Activated T-cell treated with anti-CD3 and anti-CD28 coated beads, Interleukin-2, amount 50 U/mL, for 72 hours (primary cell): ENCODE results near the gene SBNO2. TPM values are rescaled to one million over a fixed set of nuclear protein-coding genes. Genes with fewer than 3 reads are reported as not detected.
"Not testable (repeated sequence)": the region's sequence is repeated elsewhere in the genome, so short reads cannot be mapped to it uniquely, and the experiment has no call there.

Experiments used
- ATAC-seq, 2 donors: fragments of 150-1000 bp; cut with Tn5 transposase; replicated peaks in 1 of 2; 2 replicates each; pipeline ENCODE4 v1.10.0; 2021; ENCODE audit warnings: moderate library complexity in 2 of 2, mild to moderate bottlenecking in 1 of 2
- DNase-seq, 2 donors: peaks; one replicate each; pipeline ENCODE4 v3.0.0; 2021 to 2022; ENCODE audit warnings: mixed read lengths in 1 of 2
- H3K27ac Mint-ChIP-seq: one replicate; pipeline ENCODE4 v1.8.0; 2022; ENCODE audit warnings: mild to moderate bottlenecking, moderate library complexity, mixed read lengths
- H3K27me3 Mint-ChIP-seq: one replicate; pipeline ENCODE4 v1.8.0; 2022; ENCODE audit warnings: low read depth, mixed read lengths
- H3K36me3 Mint-ChIP-seq, 2 donors: one replicate each; pipeline ENCODE4 v1.8.0; 2022; ENCODE audit warnings: mixed read lengths in 2 of 2, mild to moderate bottlenecking in 1 of 2; ENCODE audit not compliant: insufficient read depth in 2 of 2
- H3K4me1 Mint-ChIP-seq: one replicate; pipeline ENCODE4 v1.8.0; 2022; ENCODE audit warnings: low read depth, mixed read lengths
- H3K4me3 Mint-ChIP-seq, 2 donors: one replicate each; pipeline ENCODE4 v1.8.0; 2022; ENCODE audit warnings: mild to moderate bottlenecking in 2 of 2, mixed read lengths in 2 of 2, moderate library complexity in 2 of 2
- H3K9me3 Mint-ChIP-seq, 2 donors: one replicate each; pipeline ENCODE4 v1.8.0; 2022; ENCODE audit warnings: mixed read lengths in 2 of 2
- total RNA-seq, 2 donors: library from RNA; stranded (reverse); gene quantifications; one replicate each; pipeline ENCODE4 v1.2.3, GENCODE V29; 2022

Gene SBNO2
- total RNA-seq, 2 donors from 2014 or later = 142 to 146 TPM

DNA sequence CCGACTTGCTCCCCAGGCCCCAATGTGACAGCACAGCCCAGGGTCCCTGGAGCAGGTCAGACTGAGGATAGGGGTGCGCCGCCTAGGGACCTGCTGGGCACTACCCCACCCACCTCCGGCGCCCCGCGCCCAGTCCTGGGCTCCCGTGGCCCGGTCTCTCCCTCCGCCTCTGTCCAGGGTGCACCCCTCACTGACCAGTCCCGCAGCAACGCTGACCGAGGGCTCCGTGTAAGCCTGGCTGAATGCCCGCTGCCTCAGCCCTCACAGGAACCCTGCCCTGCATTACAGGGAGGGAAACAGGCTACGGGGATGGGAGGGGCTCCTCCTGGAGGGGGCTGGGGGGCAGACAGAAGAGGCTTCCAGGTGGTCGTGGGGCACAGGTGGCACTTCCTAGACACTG is 38.6 kb downstream of the SBNO2 start:
- Mint-ChIP-seq H3K4me3 (no peak overlapping the region), H3K9me3 (no peaks in the 10 kb centered on the region), H3K4me1 (peaks cover 14% of the 10 kb centered on the region), H3K36me3 (peaks cover 0 to 5% of the 10 kb centered on the region in 2 donors), H3K27ac (peak overlapping the region; percentile 42), H3K27me3 (no peaks in the 10 kb centered on the region)
- DNase-seq (no peak), ATAC-seq (no peak)

GRCh38 chr19:1134431-1134830 is 39.6 kb downstream of the SBNO2 start:
- Mint-ChIP-seq H3K27me3 (no peaks in the 10 kb centered on the region), H3K4me3 (no peak overlapping the region), H3K27ac (peak overlapping the region; percentile 79), H3K9me3 (no peaks in the 10 kb centered on the region), H3K4me1 (peaks cover 24% of the 10 kb centered on the region), H3K36me3 (peaks cover 0 to 6% of the 10 kb centered on the region in 2 donors)
- DNase-seq = no peak
- no peak for ATAC-seq

GRCh38 chr19:1133471-1133929 is 40.6 kb downstream of the SBNO2 start:
- H3K36me3 Mint-ChIP-seq = peaks cover 0 to 5% of the 10 kb centered on the region in 2 donors

GRCh38 chr19:1132552-1133383 is 41.3 kb downstream of the SBNO2 start:
- H3K4me3 Mint-ChIP-seq = peak overlapping the region; percentile 89 to 90
- ATAC-seq (peak; percentile 23 to 38), DNase-seq (peak; percentile 68 to 74)
- H3K27me3 Mint-ChIP-seq = no peaks in the 10 kb centered on the region
- no peaks in the 10 kb centered on the region for H3K9me3 Mint-ChIP-seq
- H3K36me3 Mint-ChIP-seq = peaks cover 1 to 6% of the 10 kb centered on the region in 2 donors
- peak overlapping the region; percentile 79 for H3K27ac Mint-ChIP-seq
- H3K4me1 Mint-ChIP-seq = peaks cover 31% of the 10 kb centered on the region

More at GRCh38 chr19:1133471-1133929, 40.6 kb downstream of the SBNO2 start:
- Mint-ChIP-seq H3K4me3 (peak overlapping the region; percentile 89 to 90), H3K9me3 (no peaks in the 10 kb centered on the region), H3K27me3 (no peaks in the 10 kb centered on the region), H3K4me1 (peaks cover 31% of the 10 kb centered on the region), H3K27ac (peak overlapping the region; percentile 79)
- ATAC-seq (peak; percentile 65), DNase-seq (peak; percentile 90)

GRCh38 chr19:1131718-1132551 is 42.1 kb downstream of the SBNO2 start:
- peak; percentile 70 to 71 for ATAC-seq
- H3K9me3 Mint-ChIP-seq = no peaks in the 10 kb centered on the region
- peak overlapping the region; percentile 89 to 90 for H3K4me3 Mint-ChIP-seq
- H3K36me3 Mint-ChIP-seq = peaks cover 4 to 13% of the 10 kb centered on the region in 2 donors
- DNase-seq = peak; percentile 93 to 95
- H3K27me3 Mint-ChIP-seq = no peaks in the 10 kb centered on the region
- peaks cover 35% of the 10 kb centered on the region for H3K4me1 Mint-ChIP-seq
- H3K27ac Mint-ChIP-seq = peak overlapping the region; percentile 87

DNA sequence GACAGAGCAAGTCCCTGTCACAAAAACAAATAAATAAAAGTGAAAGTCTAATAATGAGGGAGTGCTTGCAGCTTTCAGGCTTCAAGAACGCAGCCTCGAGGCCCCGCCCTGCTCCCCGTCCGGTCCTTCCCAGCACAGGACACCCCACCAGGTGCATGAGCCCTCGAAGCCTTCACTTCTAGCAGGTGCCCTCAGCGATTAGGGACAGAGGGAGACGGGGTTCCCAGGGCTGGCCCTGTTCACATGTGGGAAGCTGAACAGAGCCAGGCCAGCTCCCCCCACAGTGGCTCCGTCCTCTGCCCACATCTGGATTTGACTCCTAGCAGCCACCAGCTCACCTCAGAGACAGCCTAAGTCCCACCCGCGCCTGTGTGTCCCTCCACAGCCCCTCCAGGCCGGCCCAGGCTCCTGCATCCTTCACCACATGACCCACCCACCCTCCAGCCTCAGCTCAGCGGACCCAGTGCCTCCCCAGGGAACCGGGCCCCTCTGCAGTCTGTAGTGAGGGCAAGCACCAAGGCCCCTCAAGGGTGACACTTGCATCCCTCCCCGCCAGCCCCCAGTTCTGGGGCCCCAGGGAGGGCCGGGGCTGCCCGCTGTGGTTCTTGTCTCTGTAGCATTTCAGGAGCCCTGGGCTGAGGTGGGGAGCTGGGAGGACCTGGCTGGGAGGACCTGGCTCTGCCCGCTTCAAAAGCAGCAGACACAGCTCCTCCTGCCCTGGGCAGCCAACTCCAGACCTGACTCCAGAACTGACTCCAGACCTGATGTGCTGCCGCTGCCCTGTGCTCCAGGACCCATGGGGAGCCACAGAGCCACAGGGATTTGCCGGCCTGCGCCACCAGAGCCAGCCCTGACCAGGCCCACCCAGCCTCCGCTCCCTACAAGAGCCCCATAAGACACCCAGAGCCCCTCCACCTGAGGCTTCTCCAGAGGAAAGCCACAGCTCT is 43.0 kb downstream of the SBNO2 start:
- peaks cover 32% of the 10 kb centered on the region for H3K4me1 Mint-ChIP-seq
- H3K9me3 Mint-ChIP-seq = no peaks in the 10 kb centered on the region
- DNase-seq = peak; percentile 41 to 46
- H3K27ac Mint-ChIP-seq = peak overlapping the region; percentile 87
- ATAC-seq = no peak
- H3K27me3 Mint-ChIP-seq = no peaks in the 10 kb centered on the region
- H3K36me3 Mint-ChIP-seq = peaks cover 4 to 13% of the 10 kb centered on the region in 2 donors
- H3K4me3 Mint-ChIP-seq = peak overlapping the region; percentile 89 to 90

DNA sequence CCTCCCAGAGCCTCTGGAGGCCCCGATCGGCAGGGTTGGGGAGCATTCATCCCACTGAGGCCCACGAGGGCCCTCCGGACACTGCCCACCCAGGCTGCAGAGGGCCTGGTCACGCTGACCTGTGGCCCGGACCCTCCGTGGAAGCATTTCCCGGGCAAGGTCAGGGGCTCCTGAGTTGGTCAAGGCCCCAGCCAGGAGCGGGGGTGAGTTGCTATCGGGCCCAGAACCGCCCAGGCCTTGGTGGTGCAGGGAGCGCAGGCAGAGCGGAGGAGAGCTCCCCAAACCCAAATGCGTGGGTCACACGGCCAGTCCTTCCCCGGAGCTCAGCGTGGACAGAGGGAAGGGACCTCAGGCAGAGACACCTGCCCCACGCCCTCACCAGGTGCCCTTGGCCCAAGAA is 44.5 kb downstream of the SBNO2 start:
- Mint-ChIP-seq H3K36me3 (peaks cover 4 to 18% of the 10 kb centered on the region in 2 donors), H3K27ac (no peak overlapping the region), H3K4me1 (peaks cover 38% of the 10 kb centered on the region), H3K9me3 (no peaks in the 10 kb centered on the region), H3K4me3 (peak overlapping the region; percentile 89 to 90), H3K27me3 (no peaks in the 10 kb centered on the region)
- ATAC-seq (no peak), DNase-seq (no peak)

- H3K4me3 Mint-ChIP-seq = peak overlapping the region; percentile 89 to 90
- peaks cover 38% of the 10 kb centered on the region for H3K4me1 Mint-ChIP-seq
- not testable (repeated sequence) for ATAC-seq, DNase-seq, H3K9me3 Mint-ChIP-seq, H3K27me3 Mint-ChIP-seq, H3K27ac Mint-ChIP-seq
- peaks cover 4 to 20% of the 10 kb centered on the region in 2 donors for H3K36me3 Mint-ChIP-seq
Observed at GRCh38 chr19:1129084-1129483, 45.0 kb downstream of the SBNO2 start.

- no peak for DNase-seq
- no peak for ATAC-seq
- H3K4me3 Mint-ChIP-seq = peak overlapping the region in 1 of 2 donors; percentile 44
- H3K27ac Mint-ChIP-seq = peak overlapping the region; percentile 46
- no peaks in the 10 kb centered on the region for H3K9me3 Mint-ChIP-seq
- H3K36me3 Mint-ChIP-seq = peaks cover 4 to 20% of the 10 kb centered on the region in 2 donors
- peaks cover 33% of the 10 kb centered on the region for H3K4me1 Mint-ChIP-seq
- H3K27me3 Mint-ChIP-seq = no peaks in the 10 kb centered on the region
Observed at GRCh38 chr19:1128106-1128505, 46.0 kb downstream of the SBNO2 start.

GRCh38 chr19:1126984-1127760 is 46.9 kb downstream of the SBNO2 start:
- Mint-ChIP-seq H3K36me3 (peaks cover 7 to 20% of the 10 kb centered on the region in 2 donors), H3K4me3 (peak overlapping the region in 1 of 2 donors; percentile 53), H3K4me1 (peaks cover 33% of the 10 kb centered on the region), H3K27ac (peak overlapping the region; percentile 87), H3K27me3 (no peaks in the 10 kb centered on the region), H3K9me3 (no peaks in the 10 kb centered on the region)
- ATAC-seq (no peak), DNase-seq (no peak)

GRCh38 chr19:1125601-1126467 is 48.2 kb downstream of the SBNO2 start:
- ATAC-seq = no peak
- H3K27ac Mint-ChIP-seq = peak overlapping the region; percentile 88
- peaks cover 10 to 26% of the 10 kb centered on the region in 2 donors for H3K36me3 Mint-ChIP-seq

More at GRCh38 chr19:1125601-1126467, 48.2 kb downstream of the SBNO2 start:
- Mint-ChIP-seq H3K9me3 (no peaks in the 10 kb centered on the region), H3K4me1 (peaks cover 33% of the 10 kb centered on the region), H3K4me3 (no peak overlapping the region), H3K27me3 (no peaks in the 10 kb centered on the region)
- DNase-seq = no peak
